OCI-LY7 (cell line): ENCODE measurements around the gene ADD1. TPM values are rescaled to one million over a fixed set of nuclear protein-coding genes. Genes with fewer than 3 reads are reported as not detected.

Experiments used
- BruUV-seq: library from RNA; stranded (reverse); fragments of 400-500 nt; replicated peaks from 2 replicates; lab custom pipeline; 2021; lab: Mats Ljungman, UMichigan
- CTCF ChIA-PET: fragments of 300-600 bp; sonication (Branson Sonifier 250); formaldehyde crosslinking; loops from one replicate; lab custom pipeline; 2022; ENCODE audit warnings: antibody characterized with exemption; ENCODE audit not compliant: unreplicated experiment; lab: Charles Lee
- POLR2A ChIA-PET: fragments of 300-600 bp; sonication (Branson Sonifier 250); formaldehyde crosslinking; loops from one replicate; lab custom pipeline; 2022; ENCODE audit warnings: antibody characterized with exemption; lab: Charles Lee
- DNase-seq: peaks from one replicate; pipeline ENCODE4 v3.0.0-alpha.2; 2015; ENCODE audit warnings: low spot score
- H2AFZ ChIP-seq: fragments of 200-600 bp; sonication (generic), shearing (Covaris generic); 2 replicates; pipeline ENCODE4 v1.6.1; 2014; ENCODE audit warnings: mild to moderate bottlenecking, antibody characterized with exemption, low read length, moderate library complexity
- H3K27ac ChIP-seq: fragments of 200-600 bp; sonication (generic); 2 replicates; pipeline ENCODE4 v1.5.1; 2014; ENCODE audit warnings: mixed run types, low read depth, mild to moderate bottlenecking, moderate library complexity, low read length, inconsistent platforms; ENCODE audit not compliant: poor library complexity, severe bottlenecking
- H3K36me3 ChIP-seq: fragments of 200-600 bp; sonication (generic); 2 replicates; pipeline ENCODE4 v1.6.1; 2014; ENCODE audit warnings: mild to moderate bottlenecking, antibody characterized with exemption, low read length, moderate library complexity, mixed read lengths; ENCODE audit not compliant: insufficient read depth
- H3K4me1 ChIP-seq: fragments of 200-600 bp; sonication (generic); 2 replicates; pipeline ENCODE4 v1.5.1; 2014; ENCODE audit warnings: mild to moderate bottlenecking, low read length; ENCODE audit not compliant: insufficient read depth, poor library complexity, severe bottlenecking
- H3K4me2 ChIP-seq: fragments of 200-600 bp; sonication (generic); 2 replicates; pipeline ENCODE4 v1.6.1; 2014; ENCODE audit warnings: mild to moderate bottlenecking, low read length
- H3K4me3 ChIP-seq: fragments of 200-600 bp; sonication (generic); 2 replicates; pipeline ENCODE4 v1.5.1; 2014; ENCODE audit warnings: mild to moderate bottlenecking, low read depth, low read length; ENCODE audit not compliant: poor library complexity, severe bottlenecking
- H3K79me2 ChIP-seq: fragments of 200-600 bp; sonication (generic); 2 replicates; pipeline ENCODE4 v1.6.1; 2016; ENCODE audit warnings: low read depth, mild to moderate bottlenecking, low read length, moderate library complexity, mixed read lengths; ENCODE audit not compliant: insufficient read depth
- H3K9me2 ChIP-seq: fragments of 200-600 bp; sonication (generic); 2 replicates; pipeline ENCODE4 v1.6.1; 2016; ENCODE audit warnings: mild to moderate bottlenecking, low read length, mixed read lengths; ENCODE audit not compliant: insufficient read depth
- H3K9me3 ChIP-seq: fragments of 200-600 bp; sonication (generic); 2 replicates; pipeline ENCODE4 v1.6.1; 2014; ENCODE audit warnings: mild to moderate bottlenecking, mixed run types, low read length, mixed read lengths
- H4K20me1 ChIP-seq: fragments of 200-600 bp; sonication (generic); 2 replicates; pipeline ENCODE4 v1.6.1; 2014; ENCODE audit warnings: mild to moderate bottlenecking, antibody characterized with exemption, low read length, moderate library complexity, mixed read lengths; ENCODE audit not compliant: insufficient read depth
- CTCF ChIP-seq: fragments of 200-600 bp; sonication (generic); conservative IDR thresholded peaks from 2 replicates; pipeline ENCODE4 v1.5.1; 2014; ENCODE audit warnings: mild to moderate bottlenecking, antibody characterized with exemption, low read length, moderate library complexity, mixed read lengths
- EZH2phosphoT487 ChIP-seq: fragments of 200-600 bp; sonication (generic); IDR thresholded peaks from 2 replicates; pipeline ENCODE4 v1.6.1; 2018; ENCODE audit warnings: low read depth, borderline replicate concordance, mild to moderate bottlenecking, mixed run types, antibody characterized with exemption, low read length, moderate library complexity, mixed read lengths
- intact Hi-C: fragments of 100-400 bp; cut with micrococcal nuclease; formaldehyde crosslinking; loops from one replicate; pipeline ENCODE4 v1.10.0; 2022; ENCODE audit not compliant: unreplicated experiment
- total RNA-seq, 2 experiments: library from RNA; depleted of rRNA in 1 of 2; stranded (reverse); fragments of >200 nt in 1 of 2; shearing (Covaris generic) in 1 of 2; gene quantifications; 2 replicates each; pipeline ENCODE4 v1.2.3, GENCODE V29; 2014 to 2022

The ADD1 gene
- total RNA-seq, 2 experiments from 2014 or later, result 85.3 to 108 TPM

- Histone ChIP-seq H3K9me2 (no peaks in the 10 kb centered on the region), H2AFZ (no peak overlapping the region), H3K79me2 (no peaks in the 10 kb centered on the region), H3K27ac (no peak overlapping the region), H3K9me3 (no peaks in the 10 kb centered on the region), H4K20me1 (no peaks in the 10 kb centered on the region), H3K36me3 (peaks cover 27% of the 10 kb centered on the region), H3K4me1 (no peaks in the 10 kb centered on the region), H3K4me3 (no peak overlapping the region), H3K4me2 (no peak overlapping the region)
- TF ChIP-seq CTCF, result no peak
- no peak for TF ChIP-seq EZH2phosphoT487
- no TSS peak for BruUV-seq
- no peak for DNase-seq
- ChIA-PET CTCF (no interaction called here), POLR2A (interaction anchor here (0.6 to 1.5 kb wide), 3 partner anchors 16 to 346 kb away, joined by 3 to 8 read pairs (median 5); no protein-coding TSS in a partner anchor)
- intact Hi-C loops, result no loop called here
These were observed 34.7 kb downstream of the ADD1 start for GRCh38 chr4:2878346-2878745.

GRCh38 chr4:2879026-2879425 is 35.4 kb downstream of the ADD1 start:
- POLR2A ChIA-PET, result interaction anchor here (1.5 kb wide), 1 partner anchor 16 kb away, joined by 5 read pairs; no protein-coding TSS in a partner anchor

More at GRCh38 chr4:2879026-2879425, 35.4 kb downstream of the ADD1 start:
- TF ChIP-seq CTCF, result no peak
- TF ChIP-seq EZH2phosphoT487, result no peak
- CTCF ChIA-PET, result interaction anchor here (0.6 kb wide), 1 partner anchor 542 kb away, joined by 4 read pairs; no protein-coding TSS in a partner anchor
- H3K79me2 ChIP-seq, result no peaks in the 10 kb centered on the region
- H3K9me3 ChIP-seq, result no peaks in the 10 kb centered on the region
- H3K27ac ChIP-seq, result no peak overlapping the region
- H2AFZ ChIP-seq, result no peak overlapping the region
- H3K4me3 ChIP-seq, result no peak overlapping the region
- H4K20me1 ChIP-seq, result no peaks in the 10 kb centered on the region
- intact Hi-C loops, result no loop called here
- H3K4me1 ChIP-seq, result no peaks in the 10 kb centered on the region
- peaks cover 28% of the 10 kb centered on the region for H3K36me3 ChIP-seq
- H3K9me2 ChIP-seq, result no peaks in the 10 kb centered on the region
- no TSS peak for BruUV-seq
- DNase-seq, result no peak
- H3K4me2 ChIP-seq, result no peak overlapping the region
